Left renal cortex interstitium (tissue), 4 donors: ENCODE measurements around the gene SH3BP1. TPM values are rescaled to one million over a fixed set of nuclear protein-coding genes. Genes with fewer than 3 reads are reported as not detected.
A peak's percentile ranks its signal among the peaks of the same experiment; 100 is the strongest.

ENCODE experiments used
- DNase-seq, 4 donors: peaks; one replicate each; pipeline ENCODE4 v3.0.0-alpha.2; 2013; ENCODE audit warnings: low read depth in 4 of 4, low spot score in 2 of 4, missing footprints in 1 of 4
- polyA plus RNA-seq, 4 donors: library from polyadenylated mRNA; unstranded; fragments of 120-200 nt; gene quantifications; one replicate each; pipeline ENCODE4 v1.2.1, GENCODE V29; 2013; ENCODE audit not compliant: insufficient read length in 4 of 4

Gene SH3BP1
- polyA plus RNA-seq, 4 donors: 19.8 to 24.8 (median 22.3) TPM

GRCh38 chr22:37632174-37633088, 7.0 kb upstream of the SH3BP1 start:
- no peak for DNase-seq

- no peak for DNase-seq
Measured at GRCh38 chr22:37633089-37633624, 6.3 kb upstream of the SH3BP1 start.

GRCh38 chr22:37633625-37634416, 5.6 kb upstream of the SH3BP1 start:
- peak; percentile 80 to 90 (median 86) for DNase-seq

- no peak for DNase-seq
Measured at GRCh38 chr22:37634417-37634924, 5.0 kb upstream of the SH3BP1 start.

GRCh38 chr22:37635157-37635556, 4.3 kb upstream of the SH3BP1 start:
- no peak for DNase-seq

GRCh38 chr22:37636186-37636948, 3.1 kb upstream of the SH3BP1 start:
- DNase-seq: no peak

GRCh38 chr22:37636949-37637273, 2.6 kb upstream of the SH3BP1 start:
- DNase-seq: no peak

- DNase-seq: no peak
Measured at GRCh38 chr22:37638391-37639069, 939 bp upstream of the SH3BP1 start.

GRCh38 chr22:37639771-37640590, 512 bp downstream of the SH3BP1 start:
- DNase-seq: no peak

GRCh38 chr22:37640591-37641560, 1.4 kb downstream of the SH3BP1 start:
- DNase-seq: no peak

- DNase-seq: no peak
Measured at GRCh38 chr22:37641561-37641949, 2.1 kb downstream of the SH3BP1 start.

GRCh38 chr22:37643225-37643847, 3.9 kb downstream of the SH3BP1 start:
- DNase-seq: peak in 1 of 4 donors; percentile 66

GRCh38 chr22:37647317-37647716, 7.8 kb downstream of the SH3BP1 start:
- DNase-seq: no peak

GRCh38 chr22:37647928-37648327, 8.5 kb downstream of the SH3BP1 start:
- no peak for DNase-seq

- DNase-seq: no peak
Measured at GRCh38 chr22:37650463-37651136, 11.1 kb downstream of the SH3BP1 start.

GRCh38 chr22:37654563-37655251, 15.2 kb downstream of the SH3BP1 start:
- no peak for DNase-seq

- no peak for DNase-seq
Measured at GRCh38 chr22:37655252-37655563, 15.7 kb downstream of the SH3BP1 start.
